ENCODE measurements around the gene TSC2. TPM values are rescaled to one million over a fixed set of nuclear protein-coding genes. Genes with fewer than 3 reads are reported as not detected.

The TSC2 gene
- total and polyA plus RNA-seq, 2 donors (not counting 3 experiments of a cell fraction or from before 2014, with no cell fraction given) = 87.9 to 144 TPM

DNA sequence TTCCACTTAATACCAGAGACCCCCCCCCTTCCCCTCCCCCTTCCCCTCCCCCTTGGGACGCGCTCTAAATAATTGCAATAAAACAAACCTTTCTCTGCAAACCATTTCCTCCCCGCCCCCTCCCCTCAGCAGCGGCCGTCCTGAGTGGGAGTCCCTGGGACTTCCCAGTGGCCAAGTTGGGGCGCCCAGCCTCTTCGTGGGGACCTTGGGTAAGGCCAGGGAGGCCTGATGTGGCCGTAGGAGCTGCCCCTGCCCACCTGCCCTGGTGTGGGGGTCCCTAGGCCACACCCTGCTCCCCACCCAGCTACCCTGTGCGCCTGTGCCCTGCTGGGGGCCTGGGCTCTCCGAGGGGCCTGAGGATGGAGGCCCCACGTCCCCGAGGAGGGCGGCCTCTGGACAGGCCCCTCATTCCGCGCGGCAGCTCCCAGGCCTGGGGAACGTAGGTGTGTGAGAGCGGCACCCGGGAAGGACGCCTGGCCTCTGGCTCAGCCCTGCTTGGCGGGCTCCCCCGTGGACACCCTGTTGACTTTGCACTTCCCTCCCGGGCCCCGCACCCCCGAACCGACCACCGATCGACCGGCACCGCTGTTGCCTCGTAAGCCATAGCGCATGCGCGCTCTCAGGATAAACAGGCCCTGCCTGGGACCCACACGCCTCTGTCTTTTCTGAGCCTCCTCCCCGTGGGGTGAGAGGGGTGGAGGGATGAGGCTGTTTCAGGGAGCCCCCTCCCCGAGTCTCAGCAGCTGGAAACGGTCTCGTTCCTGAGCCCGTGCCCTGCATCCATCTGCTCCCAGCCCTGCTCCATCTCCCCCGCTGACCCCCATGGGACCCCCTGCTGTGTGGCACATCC, 9.2 kb upstream of the TSC2 start:
- CTCF ChIA-PET = no interaction called here
- Histone ChIP-seq H4K20me1 (replicated peaks; ENCODE audit: control insufficient read depth, extremely low read depth, insufficient read depth, low read length) (no peaks in the 10 kb centered on the region), H3K9ac (replicated peaks; ENCODE audit: extremely low read depth, insufficient read depth, low read length) (no peak overlapping the region), H3K9me1 (replicated peaks; ENCODE audit: control insufficient read depth, extremely low read depth, insufficient read depth, low read length) (no peaks in the 10 kb centered on the region), H3K9me3 (replicated peaks; ENCODE audit: control insufficient read depth, insufficient read depth, low read length) (no peaks in the 10 kb centered on the region), H3K4me2 (ENCODE audit: insufficient read depth, low read length) (no peak overlapping the region), H3K79me2 (ENCODE audit: control insufficient read depth, insufficient read depth, low read length) (peaks cover 10% of the 10 kb centered on the region), H3K4me3 (replicated peaks in 1 of 3; ENCODE audit: insufficient read depth in 1 of 3, low read depth in 1 of 3, low read length in 3 of 3) (no peak overlapping the region), H3K4me1 (ENCODE audit: control insufficient read depth, extremely low read depth, insufficient read depth, low read length) (peaks cover 27% of the 10 kb centered on the region), H3K27me3 (ENCODE audit: control insufficient read depth in 2 of 2, insufficient read depth in 2 of 2, low read length in 2 of 2) (no peaks in the 10 kb centered on the region), H3K36me3 (ENCODE audit: control insufficient read depth in 2 of 2, extremely low read depth in 1 of 2, insufficient read depth in 2 of 2, low read length in 2 of 2) (peaks cover 0 to 10% of the 10 kb centered on the region in 2 experiments), H2AFZ (ENCODE audit: low read depth, low read length) (no peak overlapping the region), H3K27ac (ENCODE audit: insufficient read depth, low read depth, low read length) (no peak overlapping the region)
- FAIRE-seq (no peak), DNase-seq (ENCODE audit: low read depth, low spot score) (no peak)
- dilution Hi-C loops (cut with MboI; ENCODE audit: extremely low pct_ligation_motif_present, low sequenced_read_pairs) = loop anchor here (25.0 kb wide), 1 partner anchor 124 kb away; the partner anchor contains the start of gene TRAF7
- no peak for TF ChIP-seq POLR2A (IDR thresholded peaks at IDR 0.05; ENCODE audit: low read depth, low read length)
- TF ChIP-seq, protein P1, sequence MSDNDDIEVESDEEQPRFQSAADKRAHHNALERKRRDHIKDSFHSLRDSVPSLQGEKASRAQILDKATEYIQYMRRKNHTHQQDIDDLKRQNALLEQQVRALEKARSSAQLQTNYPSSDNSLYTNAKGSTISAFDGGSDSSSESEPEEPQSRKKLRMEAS (IDR thresholded peaks at IDR 0.05; ENCODE audit: insufficient read depth, insufficient read length) = no peak
- TF ChIP-seq FOS (IDR thresholded peaks at IDR 0.05; ENCODE audit: borderline replicate concordance, insufficient read depth, low read length) = no peak
- TF ChIP-seq EZH2 (IDR thresholded peaks at IDR 0.05; ENCODE audit: borderline replicate concordance, low read depth, low read length, severe bottlenecking) = no peak
- TF ChIP-seq GATA2 (IDR thresholded peaks at IDR 0.05; ENCODE audit: insufficient read depth, insufficient read length, low read depth, low read length) = no peak
- TF ChIP-seq POLR2AphosphoS5 (IDR thresholded peaks at IDR 0.05; ENCODE audit: insufficient read depth, low read depth, low read length) = no peak
- TF ChIP-seq, protein P2, sequence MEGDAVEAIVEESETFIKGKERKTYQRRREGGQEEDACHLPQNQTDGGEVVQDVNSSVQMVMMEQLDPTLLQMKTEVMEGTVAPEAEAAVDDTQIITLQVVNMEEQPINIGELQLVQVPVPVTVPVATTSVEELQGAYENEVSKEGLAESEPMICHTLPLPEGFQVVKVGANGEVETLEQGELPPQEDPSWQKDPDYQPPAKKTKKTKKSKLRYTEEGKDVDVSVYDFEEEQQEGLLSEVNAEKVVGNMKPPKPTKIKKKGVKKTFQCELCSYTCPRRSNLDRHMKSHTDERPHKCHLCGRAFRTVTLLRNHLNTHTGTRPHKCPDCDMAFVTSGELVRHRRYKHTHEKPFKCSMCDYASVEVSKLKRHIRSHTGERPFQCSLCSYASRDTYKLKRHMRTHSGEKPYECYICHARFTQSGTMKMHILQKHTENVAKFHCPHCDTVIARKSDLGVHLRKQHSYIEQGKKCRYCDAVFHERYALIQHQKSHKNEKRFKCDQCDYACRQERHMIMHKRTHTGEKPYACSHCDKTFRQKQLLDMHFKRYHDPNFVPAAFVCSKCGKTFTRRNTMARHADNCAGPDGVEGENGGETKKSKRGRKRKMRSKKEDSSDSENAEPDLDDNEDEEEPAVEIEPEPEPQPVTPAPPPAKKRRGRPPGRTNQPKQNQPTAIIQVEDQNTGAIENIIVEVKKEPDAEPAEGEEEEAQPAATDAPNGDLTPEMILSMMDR (IDR thresholded peaks at IDR 0.05; ENCODE audit: extremely low read depth in 1 of 2, insufficient read depth in 1 of 2, low read depth in 1 of 2, low read length in 2 of 2) = no peak
- TF ChIP-seq JUN (IDR thresholded peaks at IDR 0.05; ENCODE audit: borderline replicate concordance, insufficient read depth, insufficient read length, low read depth) = no peak
- TF ChIP-seq MYC (IDR thresholded peaks at IDR 0.05; ENCODE audit: low read depth, low read length) = no peak
- BruUV-seq (replicated peaks) = no TSS peak
- intact Hi-C loops (cut with micrococcal nuclease) = no loop called here
- POLR2A ChIA-PET = interaction anchor here (0.6 kb wide), 1 partner anchor 111 kb away, joined by 3 read pairs; no protein-coding TSS in a partner anchor

All from endothelial cell of umbilical vein (primary cell).